ENCODE results near the gene CNIH1.
"Not testable (repeated sequence)": the region's sequence is repeated elsewhere in the genome, so short reads cannot be mapped to it uniquely, and the experiment has no call there.

The CNIH1 gene

GRCh38 chr14:54425537-54426274 lies 15.5 kb downstream of the CNIH1 start:
- DNase-seq, result no peak

DNA sequence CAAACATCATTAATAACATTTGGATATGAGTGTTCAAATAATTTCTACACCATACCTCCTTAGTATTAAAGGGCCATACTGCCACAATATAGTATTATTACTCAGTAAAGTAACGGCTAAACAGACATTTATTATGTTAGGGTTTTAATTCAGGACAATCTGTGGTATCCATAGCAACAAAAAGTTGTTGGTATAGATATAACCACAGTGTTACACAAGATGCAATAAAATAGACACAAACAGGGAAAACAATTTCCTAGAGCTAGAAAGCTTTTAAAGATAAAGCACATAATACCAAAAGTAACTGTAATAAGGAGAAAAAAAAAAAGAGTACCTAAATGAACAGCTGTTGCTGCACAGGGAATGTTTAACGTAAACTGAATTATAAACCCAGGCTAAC lies 16.1 kb downstream of the CNIH1 start:
- no peak for DNase-seq

- DNase-seq, result no peak
Measured at GRCh38 chr14:54424479-54424901, 16.7 kb downstream of the CNIH1 start.

DNA sequence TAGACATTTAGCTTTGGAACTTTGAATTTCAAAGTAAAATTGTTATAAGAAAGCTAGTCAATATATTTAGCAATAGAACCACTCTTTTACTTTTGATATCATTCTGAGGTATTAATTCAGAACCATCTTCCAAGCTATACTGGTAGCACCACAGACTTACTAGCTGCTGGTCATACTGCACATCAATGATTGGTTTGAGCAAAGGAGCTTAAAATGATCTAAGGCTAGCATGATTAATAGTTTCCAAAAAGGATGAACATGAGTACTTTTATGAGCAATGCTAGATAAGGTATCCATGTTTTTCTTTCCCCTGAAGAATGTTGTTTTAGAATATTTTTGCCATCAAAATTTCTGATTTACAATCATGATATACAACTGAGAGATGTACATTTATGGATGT lies 17.2 kb downstream of the CNIH1 start:
- DNase-seq, result no peak

GRCh38 chr14:54420478-54421142 lies 20.6 kb downstream of the CNIH1 start:
- peak; percentile 7 for DNase-seq

GRCh38 chr14:54411371-54411770 lies 29.8 kb downstream of the CNIH1 start:
- no peak for DNase-seq

- no peak for DNase-seq
Measured at GRCh38 chr14:54410215-54410614, 31.0 kb downstream of the CNIH1 start.

DNA sequence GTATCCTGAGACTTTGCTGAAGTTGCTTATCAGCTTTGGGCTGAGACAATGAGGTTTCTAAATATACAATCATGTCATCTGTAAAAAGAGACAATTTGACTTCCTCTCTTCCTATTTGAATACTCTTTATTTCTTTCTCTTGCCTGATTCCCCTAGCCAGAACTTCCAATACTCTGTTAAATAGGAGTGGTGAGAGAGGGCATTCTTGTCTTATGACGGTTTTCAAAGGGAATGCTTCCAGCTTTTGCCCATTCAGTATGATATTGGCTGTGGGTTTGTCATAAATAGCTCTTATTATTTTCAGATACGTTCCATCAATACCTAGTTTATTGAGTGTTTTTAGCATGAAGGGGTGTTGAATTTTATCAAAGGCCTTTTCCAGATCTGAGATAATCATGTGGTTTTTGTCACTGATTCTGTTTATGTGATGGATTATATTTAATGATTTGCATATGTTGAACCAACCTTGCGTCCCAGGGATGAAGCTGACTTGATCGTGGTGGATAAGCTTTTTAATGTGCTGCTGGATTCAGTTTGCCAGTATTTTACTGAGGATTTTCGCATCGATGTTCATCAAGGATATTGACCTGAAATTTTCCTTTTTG lies 37.7 kb downstream of the CNIH1 start:
- not testable (repeated sequence) for DNase-seq

- no peak for DNase-seq
Measured at GRCh38 chr14:54399560-54399959, 41.6 kb downstream of the CNIH1 start.

- peak; percentile 99 for DNase-seq
Measured at GRCh38 chr14:54396493-54397335, 44.5 kb downstream of the CNIH1 start, which contains the start of gene CDKN3. TSS of gene CDKN3 (plus strand) at chr14:54397007. CDS start at chr14:54397069, 62 bp downstream.

- DNase-seq, result no peak
Measured at GRCh38 chr14:54396183-54396492, 45.0 kb downstream of the CNIH1 start.

DNA sequence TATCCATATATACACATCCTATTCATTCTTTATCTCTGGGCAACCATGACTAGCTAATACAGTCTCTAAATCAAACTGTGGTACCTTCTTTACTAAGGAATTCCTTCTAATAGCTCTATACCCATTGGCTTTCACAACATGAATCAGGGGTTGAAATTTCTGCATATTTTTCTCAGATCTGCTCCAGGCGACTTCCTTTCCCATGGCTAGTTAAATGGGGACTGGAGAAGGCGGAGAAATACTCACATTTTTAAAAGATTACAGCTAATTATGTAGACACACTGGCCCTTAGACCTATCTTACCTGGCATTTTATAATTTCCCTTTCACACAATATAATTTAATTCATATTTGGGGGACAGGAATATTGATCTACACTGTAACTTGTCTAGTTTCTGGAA lies 45.5 kb downstream of the CNIH1 start:
- DNase-seq, result no peak

DNA sequence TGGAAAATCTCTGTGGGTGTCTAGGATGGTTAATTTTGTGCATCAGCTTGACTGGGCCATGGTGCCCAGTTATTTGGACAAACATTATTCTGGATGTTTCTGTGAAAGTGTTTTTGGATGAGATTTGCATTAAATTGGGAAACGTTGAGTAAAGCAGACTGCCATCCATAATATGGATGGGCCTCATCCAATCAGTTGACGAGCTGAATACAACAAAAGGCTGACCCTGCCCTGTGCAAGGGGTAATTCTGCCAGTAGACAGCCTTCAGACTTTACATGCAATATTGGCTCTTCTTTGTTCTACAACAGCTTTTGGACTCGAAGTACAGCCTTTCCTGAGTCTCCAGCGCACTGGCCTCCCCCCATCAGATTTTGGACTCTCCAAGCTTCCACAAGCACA lies 45.9 kb downstream of the CNIH1 start:
- DNase-seq, result no peak

GRCh38 chr14:54394596-54394995 lies 46.6 kb downstream of the CNIH1 start:
- DNase-seq, result no peak

DNA sequence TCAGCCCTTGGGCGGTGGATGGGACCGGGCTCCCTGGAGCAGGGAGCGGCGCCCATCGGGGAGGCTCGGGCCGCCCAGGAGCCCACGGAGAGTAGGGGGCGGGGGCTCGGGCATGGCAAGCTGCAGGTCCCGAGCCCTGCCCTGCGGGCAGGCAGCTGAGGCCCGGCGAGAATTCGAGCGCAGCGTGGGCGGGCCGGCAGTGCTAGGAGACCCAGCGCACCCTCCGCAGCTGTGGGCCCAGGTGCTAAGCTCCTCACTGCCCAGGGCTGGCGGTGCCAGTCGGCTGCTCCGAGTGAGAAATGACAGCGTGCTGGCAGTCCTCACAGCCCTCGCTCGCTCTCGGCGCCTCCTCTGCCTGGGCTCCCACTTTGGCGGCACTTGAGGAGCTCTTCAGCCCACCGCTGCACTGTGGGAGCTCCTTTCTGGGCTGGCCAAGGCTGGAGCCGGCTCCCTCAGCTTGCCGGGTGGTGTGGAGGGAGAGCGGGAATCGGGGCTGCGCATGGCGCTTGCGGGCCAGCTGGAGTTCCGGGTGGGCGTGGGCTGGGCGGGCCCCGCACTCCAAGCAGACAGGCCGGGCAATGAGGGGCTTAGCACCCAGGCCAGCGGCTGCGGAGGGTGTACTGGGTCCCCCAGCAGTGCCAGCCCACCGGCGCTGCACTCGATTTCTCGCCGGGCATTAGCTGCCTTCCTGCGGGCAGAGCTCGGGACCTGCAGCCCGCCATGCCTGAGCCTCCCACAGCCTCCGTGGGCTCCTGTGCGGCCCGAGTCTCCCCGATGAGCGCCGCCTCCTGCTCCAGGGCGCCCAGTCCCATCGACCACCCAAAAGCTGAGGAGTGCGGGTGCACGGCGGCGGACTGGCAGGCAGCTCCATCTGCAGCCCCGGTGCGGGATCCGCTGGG lies 47.9 kb downstream of the CNIH1 start:
- not testable (repeated sequence) for DNase-seq

- no peak for DNase-seq
Measured at GRCh38 chr14:54392131-54392859, 48.9 kb downstream of the CNIH1 start.

- no peak for DNase-seq
Measured at GRCh38 chr14:54387328-54387727, 53.8 kb downstream of the CNIH1 start.

DNA sequence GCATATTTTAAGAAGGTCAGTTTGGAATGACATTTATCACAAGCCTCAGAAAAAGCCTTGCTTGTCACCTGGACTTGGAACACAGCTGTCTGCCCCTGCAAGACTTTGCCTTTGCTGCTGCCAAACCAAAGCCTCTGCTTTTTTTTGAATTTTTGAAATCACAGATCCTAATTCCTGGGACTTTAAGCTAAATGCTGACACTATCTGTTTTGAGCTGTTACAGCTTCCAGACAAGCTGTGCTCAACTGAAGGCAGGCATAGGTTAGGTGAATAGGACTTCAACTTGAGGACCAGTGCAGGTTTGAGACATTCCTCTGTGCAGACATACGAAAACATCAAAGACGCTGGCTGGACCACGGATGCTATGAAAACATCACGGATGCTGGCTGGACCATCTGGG lies 55.6 kb downstream of the CNIH1 start:
- no peak for DNase-seq

DNA sequence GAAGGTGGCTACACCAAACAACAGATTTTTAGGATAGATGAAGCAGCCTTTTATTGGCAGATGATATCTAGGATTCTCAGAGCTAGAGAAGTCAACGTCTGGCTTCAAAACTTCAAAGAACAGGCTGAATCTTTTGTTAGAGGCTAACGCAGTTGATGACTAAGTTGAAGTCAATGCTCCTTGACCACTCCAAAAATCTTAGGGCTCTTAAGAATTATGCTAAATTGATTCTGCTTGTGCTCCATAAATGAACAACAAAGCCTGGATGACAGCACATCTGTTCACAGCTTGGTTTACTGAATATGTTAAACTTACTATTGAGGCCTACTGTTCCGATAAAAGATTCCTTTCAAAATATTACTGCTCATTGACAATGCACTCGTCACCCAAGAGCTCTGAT lies 57.3 kb downstream of the CNIH1 start:
- DNase-seq, result no peak

- no peak for DNase-seq
Measured at GRCh38 chr14:54381821-54382220, 59.4 kb downstream of the CNIH1 start.

- DNase-seq, result not testable (repeated sequence)
Measured at GRCh38 chr14:54380558-54380957, 60.6 kb downstream of the CNIH1 start.

DNA sequence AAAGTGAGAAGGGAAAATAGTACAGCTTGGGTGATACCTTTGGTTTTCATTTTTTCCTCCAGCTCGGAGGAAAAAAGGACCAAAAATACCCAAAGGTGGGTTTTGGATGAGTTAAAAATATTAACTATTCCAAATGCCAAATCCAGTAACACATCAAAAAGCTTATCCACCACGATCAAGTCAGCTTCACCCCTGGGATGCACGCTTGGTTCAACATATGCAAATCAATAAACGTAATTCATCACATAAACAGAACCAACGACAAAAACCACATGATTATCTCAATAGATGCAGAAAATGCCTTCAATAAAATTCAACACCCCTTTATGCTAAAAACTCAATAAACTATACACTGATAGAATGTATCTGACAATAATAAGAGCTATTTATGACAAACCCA lies 62.3 kb downstream of the CNIH1 start:
- DNase-seq, result not testable (repeated sequence)

Data from NCI-H524 treated with DMSO at 0.1 percent for 48 hours (cell line).